GF-D8 (cell line): Measurements from ENCODE around the gene STRA8.

Experiments used
- DNase-seq: peaks from one replicate; lab custom pipeline; 2025; lab: John Stamatoyannopoulos, UW

The STRA8 gene

GRCh38 chr7:135269921-135270320, 36.3 kb downstream of the STRA8 start:
- DNase-seq, result no peak

- DNase-seq, result no peak
These were observed 37.1 kb downstream of the STRA8 start for GRCh38 chr7:135270577-135271254.

DNA sequence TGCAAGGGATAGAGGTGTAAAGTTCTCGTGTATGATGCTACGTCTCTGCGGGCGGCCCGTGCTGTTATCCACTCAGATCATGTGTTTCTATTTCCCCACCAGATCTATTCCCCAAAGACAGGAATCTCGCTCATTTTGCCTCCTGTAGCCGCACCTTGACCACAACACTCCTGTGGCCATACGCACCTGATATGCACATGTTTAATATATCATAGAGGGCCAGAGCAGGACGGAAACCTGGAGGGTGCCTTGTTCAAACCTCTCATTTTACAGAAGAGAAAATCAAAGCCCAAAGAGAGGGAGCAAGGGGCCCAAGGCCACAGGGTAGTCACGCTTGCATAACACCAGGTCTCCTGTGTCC, 37.6 kb downstream of the STRA8 start:
- DNase-seq, result no peak

DNA sequence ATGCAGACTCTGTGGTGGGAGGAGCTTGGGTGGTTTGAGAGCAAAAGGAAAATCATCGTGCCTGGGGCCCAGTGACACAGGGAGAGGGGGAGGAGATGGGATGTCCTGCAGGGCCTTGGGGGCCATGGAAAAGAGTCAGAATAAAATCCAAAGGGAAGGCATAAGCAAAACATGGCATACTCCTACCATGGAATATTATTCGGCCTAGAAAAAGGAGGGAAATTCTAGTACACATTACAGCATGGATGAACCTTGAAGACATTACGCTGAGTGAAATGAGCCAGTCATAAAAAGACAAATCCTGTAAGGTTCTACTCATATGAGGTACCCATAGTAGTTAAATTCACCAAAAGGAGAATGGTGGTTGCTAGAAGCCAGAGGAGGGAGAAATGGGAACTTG, 38.7 kb downstream of the STRA8 start:
- no peak for DNase-seq

DNA sequence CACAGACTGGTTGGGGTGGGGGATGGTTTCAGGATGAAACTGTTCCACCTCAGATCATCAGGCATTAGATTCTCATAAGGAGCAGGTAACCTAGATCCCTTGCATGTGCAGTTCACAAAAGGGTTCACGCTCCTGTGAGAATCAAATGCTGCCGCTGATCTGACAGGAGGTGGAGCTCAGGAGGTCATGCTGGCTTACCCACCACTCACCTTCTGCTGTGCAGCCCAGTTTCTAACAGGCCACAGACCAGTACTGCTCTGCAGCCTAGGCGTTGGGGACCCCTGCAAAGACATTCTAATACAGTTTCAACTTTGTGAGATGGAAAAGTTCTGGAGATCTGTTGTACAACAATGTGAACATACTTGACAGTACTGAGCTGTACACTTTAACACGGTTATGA, 39.9 kb downstream of the STRA8 start:
- no peak for DNase-seq

DNA sequence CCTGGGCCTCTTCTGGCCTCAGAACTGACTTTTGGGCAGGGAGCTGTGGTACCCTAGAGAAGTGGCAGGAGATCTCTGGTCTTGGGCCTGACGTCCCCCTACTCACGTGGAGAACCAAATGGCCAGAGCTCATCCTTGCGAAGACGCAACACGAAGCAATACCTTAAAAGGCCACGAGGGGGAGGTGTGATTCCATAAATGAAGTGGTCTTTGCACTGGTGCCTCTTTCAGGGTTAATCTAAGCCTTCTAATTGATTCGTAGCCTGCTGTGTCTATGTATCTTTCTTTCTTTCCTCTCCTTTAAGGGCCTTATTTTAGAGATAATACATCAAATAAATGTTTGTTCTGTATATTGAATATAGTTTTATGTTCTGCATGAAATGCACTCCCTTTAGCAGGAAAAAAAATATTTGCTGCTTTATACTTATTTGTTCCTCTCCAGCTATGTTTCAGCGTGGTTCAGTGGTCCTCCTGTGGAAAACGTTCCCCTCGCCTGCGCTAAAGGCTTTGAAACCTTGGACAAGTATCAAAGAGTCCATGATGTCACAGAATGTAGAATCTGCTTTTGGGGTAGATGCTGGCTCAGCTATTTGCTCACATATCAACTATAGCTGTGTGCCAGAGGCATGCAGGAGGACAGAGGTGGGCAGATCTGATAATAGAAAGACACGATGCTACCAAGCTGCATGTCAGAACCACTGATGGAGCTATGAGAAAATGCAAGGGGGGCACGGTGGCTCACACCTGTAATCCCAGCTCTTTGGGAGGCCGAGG, 41.0 kb downstream of the STRA8 start:
- peak; percentile 35 for DNase-seq

GRCh38 chr7:135275971-135276580, 42.4 kb downstream of the STRA8 start:
- DNase-seq, result no peak

DNA sequence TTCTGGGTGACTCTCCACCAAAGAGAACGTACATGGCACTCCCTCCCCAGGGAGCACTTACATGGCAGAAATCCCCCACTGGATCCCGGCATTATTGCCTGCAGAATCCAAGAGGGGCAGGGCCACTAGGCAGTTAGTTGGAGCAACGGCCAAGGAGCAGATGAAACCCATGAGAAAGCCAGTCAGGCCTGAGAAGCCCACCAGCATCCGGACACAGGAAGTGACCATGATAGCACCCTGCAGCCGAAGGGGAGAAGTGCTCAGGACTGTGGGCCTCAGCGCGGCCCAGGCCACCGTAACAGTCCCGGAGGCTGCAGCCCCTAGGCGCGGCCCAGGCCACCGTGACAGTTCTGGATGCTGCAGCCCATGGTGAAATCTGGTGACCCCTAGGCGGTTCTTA, 43.5 kb downstream of the STRA8 start:
- DNase-seq, result no peak

GRCh38 chr7:135281363-135281949, 47.8 kb downstream of the STRA8 start:
- DNase-seq, result peak; percentile 40

GRCh38 chr7:135282561-135283254, 49.1 kb downstream of the STRA8 start:
- no peak for DNase-seq

- no peak for DNase-seq
These were observed 50.5 kb downstream of the STRA8 start for GRCh38 chr7:135283959-135284638.

DNA sequence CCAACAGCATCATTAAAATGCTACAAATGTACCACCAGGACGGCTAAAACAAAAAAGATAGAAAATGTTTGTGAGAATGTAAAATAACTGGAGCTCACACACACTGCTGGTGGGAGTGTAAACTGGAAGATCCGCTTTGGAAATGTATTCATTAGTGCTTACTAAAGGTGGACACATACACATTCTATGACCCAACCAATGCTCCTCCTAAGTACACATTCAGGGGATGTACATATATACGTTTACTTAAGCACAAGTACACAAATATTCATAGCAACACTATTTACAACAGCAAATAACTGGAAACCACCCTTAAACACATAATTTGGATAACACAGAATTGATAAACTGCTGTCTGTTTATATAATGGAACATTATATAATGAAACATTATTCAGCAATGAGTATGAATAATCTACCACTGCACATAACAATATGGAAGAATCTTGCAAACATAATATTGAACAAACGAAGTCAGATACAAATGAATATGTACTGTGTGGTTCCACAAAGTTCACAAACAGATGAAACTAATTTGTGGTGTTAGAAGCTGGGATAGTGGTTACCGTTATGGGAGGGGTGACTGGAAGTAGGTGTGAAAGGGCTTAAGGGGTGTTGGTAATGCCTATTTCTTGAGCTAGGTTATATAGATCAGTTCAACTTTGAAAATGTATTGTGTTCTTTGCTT, 52.1 kb downstream of the STRA8 start:
- DNase-seq, result no peak

DNA sequence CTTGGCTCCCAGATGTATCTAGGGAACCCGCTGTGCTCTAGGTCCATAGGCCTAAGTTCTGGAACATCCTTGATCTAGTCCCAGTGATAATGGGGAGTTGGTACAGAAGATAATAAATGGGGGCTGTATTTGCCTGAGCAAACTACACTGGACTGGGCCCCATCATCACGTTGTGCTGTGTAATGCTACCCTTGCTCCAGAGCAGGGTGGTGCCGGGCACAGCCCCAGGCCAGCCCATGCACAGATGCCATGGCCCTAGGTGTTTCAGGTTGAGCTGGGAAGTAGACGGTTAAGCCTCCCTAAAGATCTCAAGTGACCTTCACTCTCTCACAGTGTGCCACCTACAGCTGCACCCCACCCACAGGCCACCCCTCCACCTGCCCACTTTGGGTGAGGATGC, 53.2 kb downstream of the STRA8 start:
- DNase-seq, result no peak

DNA sequence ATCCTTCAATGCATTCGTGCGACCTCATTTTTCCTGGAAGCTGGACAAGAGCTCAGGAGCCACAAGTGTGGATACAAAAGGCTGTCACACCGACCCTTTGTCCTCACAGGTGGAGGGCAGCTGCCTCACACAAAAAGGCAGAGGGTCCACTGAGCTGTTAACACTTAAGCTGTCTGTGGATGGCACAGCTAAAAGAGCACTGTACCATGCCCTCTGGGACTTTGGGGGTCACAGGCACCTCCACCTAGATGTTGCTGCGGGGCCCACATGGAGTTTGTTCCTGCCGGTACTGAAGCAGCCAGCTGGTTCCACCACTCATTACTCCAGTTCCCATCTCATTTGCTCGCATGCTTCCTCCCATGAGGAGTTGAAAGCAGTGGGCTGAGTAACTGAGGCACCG, 57.0 kb downstream of the STRA8 start:
- DNase-seq, result no peak

- DNase-seq, result no peak
These were observed 58.2 kb downstream of the STRA8 start for GRCh38 chr7:135291809-135292253.

GRCh38 chr7:135299235-135299634, 65.6 kb downstream of the STRA8 start:
- no peak for DNase-seq

- no peak for DNase-seq
These were observed 67.5 kb downstream of the STRA8 start for GRCh38 chr7:135300913-135301765.
